ENCODE data around the gene GGT6.
"Not testable (repeated sequence)": the region's sequence is repeated elsewhere in the genome, so short reads cannot be mapped to it uniquely, and the experiment has no call there.

Gene GGT6

DNA sequence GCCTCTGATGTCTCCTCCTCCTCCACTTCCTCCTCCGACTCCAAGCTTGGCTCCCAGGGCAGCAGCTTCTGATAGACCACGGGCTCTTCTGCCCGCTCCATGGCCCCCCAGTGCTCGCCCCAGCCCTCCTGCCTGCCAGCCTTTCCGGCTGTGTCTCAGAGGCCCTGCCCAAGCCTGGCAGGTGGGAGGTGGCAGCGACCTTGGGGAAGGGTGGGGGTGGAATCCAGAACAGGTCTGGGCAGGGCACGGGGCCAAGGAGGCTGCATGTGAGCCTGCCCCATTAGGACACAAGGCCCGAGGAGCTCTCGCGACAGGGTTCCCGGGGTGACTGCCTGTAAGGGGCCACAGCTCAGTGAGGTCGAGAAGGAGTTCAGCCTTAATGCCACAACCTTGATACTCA lies at the start of gene GGT6:
TSS of gene GGT6 (minus strand) at position 157 of the 400 bp plus-strand sequence. CDS start at position 101, 56 bp downstream.
- no peak for DNase-seq (ENCODE audit: low spot score)

DNA sequence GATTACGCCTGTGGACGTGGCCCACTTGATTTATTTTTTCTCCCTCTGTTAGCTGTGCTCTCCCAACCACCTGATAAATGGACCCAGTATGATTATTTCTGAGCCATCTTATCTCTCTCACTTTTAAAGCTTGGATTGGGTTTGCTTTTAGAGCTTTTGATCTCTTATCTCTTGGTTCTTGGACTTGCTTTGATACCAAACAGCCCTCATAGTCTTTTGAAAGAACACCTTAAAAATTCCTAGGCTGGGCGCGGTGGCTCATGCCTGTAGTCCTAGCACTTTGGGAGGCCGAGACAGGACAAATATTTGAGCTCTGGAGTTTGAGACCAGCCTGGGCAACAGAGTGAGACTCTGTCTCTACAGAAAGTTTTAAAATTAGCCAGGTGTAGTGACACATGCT lies 49.8 kb upstream of the GGT6 start:
- DNase-seq (ENCODE audit: low spot score), result no peak

- DNase-seq (ENCODE audit: low spot score), result no peak
Observed at GRCh38 chr17:4609761-4610160, 49.4 kb upstream of the GGT6 start.

GRCh38 chr17:4607773-4608187 lies 47.4 kb upstream of the GGT6 start:
- peak; percentile 42 for DNase-seq (ENCODE audit: low spot score)

- DNase-seq (ENCODE audit: low spot score), result no peak
Observed at GRCh38 chr17:4607261-4607741, 46.9 kb upstream of the GGT6 start.

- no peak for DNase-seq (ENCODE audit: low spot score)
Observed at GRCh38 chr17:4605826-4606225, 45.4 kb upstream of the GGT6 start.

- not testable (repeated sequence) for DNase-seq (ENCODE audit: low spot score)
Observed at GRCh38 chr17:4604736-4605135, 44.4 kb upstream of the GGT6 start.

DNA sequence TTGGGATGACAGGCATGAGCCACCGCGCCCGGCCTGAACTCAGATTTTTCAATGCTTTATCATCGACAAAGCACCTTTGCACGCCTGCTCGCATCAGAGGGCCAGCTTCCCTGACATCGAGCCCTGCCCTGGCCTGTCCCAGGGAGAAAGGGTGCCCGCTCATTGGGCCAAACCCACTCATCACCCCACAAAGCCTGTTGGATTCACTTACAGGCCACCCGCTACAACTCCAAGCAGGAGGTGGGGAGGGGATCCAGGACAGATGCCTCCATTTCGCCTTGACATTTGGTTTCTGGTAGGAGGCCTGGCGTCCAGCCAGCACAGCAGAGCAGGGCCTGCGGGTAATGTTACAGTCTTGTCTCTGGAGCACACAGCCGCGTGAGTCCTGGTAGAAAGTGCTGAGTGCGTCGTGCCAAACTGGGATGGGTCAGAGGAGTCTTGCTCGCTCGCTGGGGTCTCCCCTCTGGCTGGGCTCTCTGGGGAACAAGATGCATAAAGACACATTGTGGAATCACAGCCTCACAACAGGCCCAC lies 43.8 kb upstream of the GGT6 start:
- peak; percentile 41 for DNase-seq (ENCODE audit: low spot score)

DNA sequence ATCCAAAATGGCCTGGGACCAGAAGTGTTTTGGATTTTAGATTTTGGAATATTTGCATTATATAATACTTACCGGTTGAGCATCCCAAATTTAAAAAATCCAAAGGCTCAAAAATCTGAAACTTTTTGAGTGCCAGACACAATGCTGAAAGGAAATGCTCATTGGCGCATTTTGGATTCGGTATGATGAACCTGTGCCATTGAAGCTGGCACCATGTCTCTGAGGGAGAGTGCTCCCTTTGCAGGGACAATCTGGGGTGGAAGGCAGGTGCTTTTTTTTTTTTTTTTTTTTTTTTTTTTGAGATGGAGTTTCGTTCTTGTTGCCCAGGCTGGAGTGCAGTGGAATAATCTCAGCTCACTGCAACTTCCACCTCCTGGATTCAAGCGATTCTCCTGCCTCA lies 41.7 kb upstream of the GGT6 start:
- no peak for DNase-seq (ENCODE audit: low spot score)

DNA sequence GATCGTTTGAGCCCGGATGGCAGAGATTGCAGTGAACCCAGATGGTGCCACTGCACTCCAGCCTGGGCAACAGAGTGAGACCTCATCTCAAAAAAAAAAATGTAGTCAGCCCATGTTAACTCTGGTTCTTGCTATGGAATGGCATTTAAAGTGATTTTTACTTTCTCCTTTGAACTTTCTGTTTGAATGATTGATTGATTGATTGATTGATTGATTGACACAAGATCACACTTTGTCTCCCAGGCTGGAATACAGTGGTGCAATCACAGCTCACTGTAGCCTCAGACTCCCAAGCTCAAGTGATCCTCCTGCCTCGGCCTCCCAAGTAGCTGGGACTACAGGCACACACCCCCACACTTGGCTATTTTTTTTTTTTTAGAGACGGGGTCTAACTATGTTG lies 40.9 kb upstream of the GGT6 start:
- no peak for DNase-seq (ENCODE audit: low spot score)

DNA sequence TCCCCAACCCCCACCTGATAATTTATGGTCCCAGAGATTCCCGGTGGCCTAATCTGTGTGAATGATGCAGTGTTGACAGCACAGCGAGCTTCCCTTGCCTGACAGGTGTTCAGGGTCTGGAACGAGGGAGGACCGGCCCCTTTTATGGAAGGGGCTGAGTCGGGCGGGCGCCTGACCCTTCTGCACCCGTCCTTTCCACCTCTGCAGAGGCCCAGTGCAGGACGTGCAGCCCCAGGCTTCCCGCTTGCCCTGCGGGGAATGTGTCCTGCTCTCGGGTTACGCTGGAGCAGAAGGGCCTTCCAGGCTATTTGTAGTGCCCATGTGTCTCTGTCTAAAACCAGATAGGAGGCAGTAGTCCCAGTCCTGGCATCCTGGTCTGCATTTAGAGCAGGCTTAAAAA lies 40.2 kb upstream of the GGT6 start:
- no peak for DNase-seq (ENCODE audit: low spot score)

DNA sequence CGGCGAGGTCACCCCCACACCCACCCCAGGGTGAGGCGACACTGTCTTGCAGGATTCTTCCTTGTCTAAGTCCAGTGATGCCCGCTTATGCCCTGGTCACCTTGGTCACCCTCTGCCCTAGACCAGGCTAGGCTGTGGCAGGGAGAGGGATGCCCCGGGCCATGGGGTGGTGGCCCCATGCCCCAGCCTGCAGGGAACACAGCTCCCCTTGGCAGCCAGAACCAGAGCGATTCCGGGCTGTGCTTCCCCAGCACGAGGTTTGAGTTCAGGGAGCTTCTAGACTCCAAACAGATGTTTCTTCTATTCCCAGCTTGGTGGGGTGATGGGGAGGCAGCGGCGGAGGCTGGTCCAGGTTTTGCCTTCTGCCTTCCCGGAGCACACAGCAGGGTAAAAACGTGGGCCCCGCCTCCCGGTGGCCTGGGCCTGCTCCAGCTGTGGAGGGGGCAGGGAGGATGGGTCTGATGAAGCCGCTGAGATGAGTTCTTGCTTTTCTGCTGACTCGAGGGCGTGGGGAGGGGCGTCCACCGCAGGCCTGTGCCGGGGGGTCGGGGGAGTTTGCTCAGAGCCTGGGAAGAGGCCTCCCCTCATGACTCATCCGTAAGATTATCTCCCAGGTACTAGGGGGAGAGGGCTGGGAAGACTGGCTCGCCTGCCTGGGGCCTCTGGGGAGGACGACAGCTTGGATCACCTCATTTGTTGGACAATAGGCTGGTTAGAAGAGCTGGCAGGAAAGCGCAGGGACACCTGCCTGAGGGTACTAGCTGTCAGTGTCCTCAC lies 39.3 kb upstream of the GGT6 start:
- DNase-seq (ENCODE audit: low spot score), result no peak

- no peak for DNase-seq (ENCODE audit: low spot score)
Observed at GRCh38 chr17:4598776-4599504, 38.6 kb upstream of the GGT6 start.

DNA sequence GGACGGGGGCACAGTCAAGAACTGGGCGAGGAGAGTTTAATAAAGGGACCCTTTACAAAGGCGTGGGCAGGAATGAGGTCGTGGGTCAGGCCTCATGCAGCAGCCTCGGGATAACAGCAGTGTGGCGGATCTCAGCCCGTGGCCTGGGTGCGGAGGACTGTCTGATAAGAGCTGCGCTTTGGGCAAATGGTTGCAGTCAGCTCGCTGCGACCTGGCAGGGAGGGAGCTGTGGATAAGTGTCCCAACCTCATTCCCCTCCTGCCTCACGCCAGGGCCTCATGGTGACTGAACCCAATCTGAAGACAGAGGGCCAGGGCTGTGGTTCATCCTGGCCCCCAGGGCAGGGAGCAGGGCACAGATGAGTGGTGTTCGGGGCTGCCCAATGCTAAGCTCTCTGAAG lies 37.6 kb upstream of the GGT6 start:
- DNase-seq (ENCODE audit: low spot score), result no peak

DNA sequence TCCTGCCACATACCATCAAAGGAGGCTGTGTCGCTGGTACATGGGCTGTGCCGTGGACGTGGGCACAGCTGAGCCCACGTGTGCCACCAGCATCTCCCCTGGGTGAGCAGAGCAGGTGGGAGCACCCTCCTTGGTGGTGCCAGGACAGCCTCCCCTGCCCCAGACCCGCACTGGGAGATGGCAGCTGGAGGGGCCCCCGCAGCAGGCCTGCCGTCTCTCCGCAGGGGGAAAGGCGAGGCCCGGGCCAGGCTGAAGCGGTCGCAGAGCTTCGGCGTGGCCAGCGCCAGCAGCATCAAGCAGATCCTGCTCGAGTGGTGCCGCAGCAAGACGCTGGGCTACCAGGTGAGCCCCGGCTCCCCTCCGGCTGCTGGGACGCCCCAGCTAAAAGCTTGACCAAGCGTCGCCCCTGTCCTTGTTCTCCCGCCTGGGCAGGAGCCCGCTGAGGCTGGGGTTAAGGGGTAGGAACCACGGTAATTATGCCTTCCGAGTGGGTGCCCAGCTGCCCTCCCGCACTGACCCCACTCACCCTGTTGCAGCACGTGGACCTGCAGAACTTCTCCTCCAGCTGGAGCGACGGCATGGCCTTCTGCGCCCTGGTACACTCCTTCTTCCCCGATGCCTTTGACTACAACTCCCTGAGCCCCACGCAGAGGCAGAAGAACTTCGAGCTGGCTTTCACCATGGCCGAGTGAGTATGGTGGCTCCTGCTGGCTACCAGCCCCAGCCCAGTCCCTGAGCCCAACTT lies 36.4 kb upstream of the GGT6 start:
- DNase-seq (ENCODE audit: low spot score), result no peak

DNA sequence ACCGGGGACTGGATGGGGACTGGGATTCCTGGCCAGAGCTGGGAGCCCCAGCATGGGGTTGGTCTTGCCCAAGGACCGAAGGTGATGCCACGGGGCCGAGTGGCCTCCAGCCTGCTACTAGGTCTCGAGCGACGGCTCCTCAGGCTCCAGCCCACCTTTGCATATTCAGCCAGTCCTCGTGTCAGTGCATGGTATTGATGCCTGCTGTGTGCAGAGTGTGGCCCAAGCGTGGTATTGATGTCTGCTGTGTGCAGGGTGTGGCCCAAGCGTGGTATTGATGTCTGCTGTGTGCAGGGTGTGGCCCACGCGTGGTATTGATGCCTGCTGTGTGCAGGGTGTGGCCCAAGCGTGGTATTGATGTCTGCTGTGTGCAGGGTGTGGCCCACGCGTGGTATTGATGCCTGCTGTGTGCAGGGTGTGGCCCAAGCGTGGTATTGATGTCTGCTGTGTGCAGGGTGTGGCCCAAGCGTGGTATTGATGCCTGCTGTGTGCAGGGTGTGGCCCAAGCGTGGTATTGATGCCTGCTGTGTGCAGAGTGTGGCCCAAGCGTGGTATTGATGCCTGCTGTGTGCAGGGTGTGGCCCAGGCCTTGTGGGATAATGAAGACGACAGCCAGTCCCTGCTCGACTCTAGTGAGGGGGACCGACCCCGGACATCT lies 35.4 kb upstream of the GGT6 start:
- not testable (repeated sequence) for DNase-seq (ENCODE audit: low spot score)

GRCh38 chr17:4594931-4595684 lies 34.7 kb upstream of the GGT6 start:
- no peak for DNase-seq (ENCODE audit: low spot score)

- no peak for DNase-seq (ENCODE audit: low spot score)
Observed at GRCh38 chr17:4594406-4594805, 34.0 kb upstream of the GGT6 start.

DNA sequence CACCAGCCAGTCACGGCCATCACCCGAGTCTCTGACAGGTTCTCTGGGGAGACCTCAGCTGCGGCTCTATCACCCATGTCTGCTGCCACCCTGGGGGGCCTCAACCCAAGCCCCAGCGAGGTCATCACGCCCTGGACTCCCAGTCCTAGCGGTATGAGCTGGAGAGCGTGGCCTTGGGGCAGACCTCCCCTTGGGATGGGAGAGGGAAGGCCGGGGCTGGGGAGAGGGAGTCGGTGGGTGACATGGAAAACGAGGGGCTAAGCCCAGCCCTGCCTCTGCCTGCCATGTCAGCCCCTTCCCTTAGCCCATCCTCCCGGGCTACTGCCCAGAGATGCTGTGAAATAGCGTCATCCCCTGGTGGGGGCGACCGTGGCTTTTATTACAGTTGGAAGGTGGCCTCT lies 32.6 kb upstream of the GGT6 start:
- DNase-seq (ENCODE audit: low spot score), result no peak

- DNase-seq (ENCODE audit: low spot score), result no peak
Observed at GRCh38 chr17:4592240-4593005, 32.0 kb upstream of the GGT6 start.

All from AG08395 (cell line).